Measurements from ENCODE around the gene PLA2G5. TPM values are rescaled to one million over a fixed set of nuclear protein-coding genes. Genes with fewer than 3 reads are reported as not detected.

The PLA2G5 gene
- total and polyA plus RNA-seq, 9 of the 15 experiments (the other 6 are each of a cell fraction or from before 2014, with no cell fraction given), result not detected

GRCh38 chr1:20107796-20108195, 37.8 kb downstream of the PLA2G5 start:
- DNase-seq (ENCODE audit: extremely low read depth in 1 of 4, low spot score in 3 of 4), result no peak
- H3K4me1 ChIP-seq (replicated peaks in 1 of 2; ENCODE audit: control insufficient read depth in 2 of 2, insufficient read depth in 2 of 2, low read length in 2 of 2), result no peaks in the 10 kb centered on the region; a peak in 1 of 5 replicates
- H3K79me2 ChIP-seq (ENCODE audit: control insufficient read depth, insufficient read depth, low read length), result no peaks in the 10 kb centered on the region
- H3K27ac ChIP-seq (ENCODE audit: extremely low read depth, low read depth, low read length), result no peak overlapping the region
- no peak overlapping the region for H3K4me2 ChIP-seq (ENCODE audit: insufficient read depth, low read length)
- in situ Hi-C loops (cut with MboI), result no loop called here
- intact Hi-C loops (cut with micrococcal nuclease), result no loop called here
- no peaks in the 10 kb centered on the region for H3K36me3 ChIP-seq (ENCODE audit: control insufficient read depth, insufficient read depth, low read length)
- FAIRE-seq, result no peak
- no peak overlapping the region for H3K4me3 ChIP-seq
- TF ChIP-seq DMBX1 (CRISPR knock-in tag; IDR thresholded peaks at IDR 0.05; ENCODE audit: borderline replicate concordance), result no peak
- no peak for TF ChIP-seq ZNF696 (CRISPR knock-in tag; conservative IDR thresholded peaks at IDR 0.05)
- TF ChIP-seq NR4A1 (CRISPR knock-in tag; IDR thresholded peaks at IDR 0.05), result no peak
- TF ChIP-seq NR4A1 (tag; IDR thresholded peaks at IDR 0.05), result peak; percentile 72
- TF ChIP-seq KHSRP (IDR thresholded peaks at IDR 0.05), result no peak
- TF ChIP-seq ZNF511 (CRISPR knock-in tag; IDR thresholded peaks at IDR 0.05), result no peak
- TF ChIP-seq ZNF444 (CRISPR knock-in tag; IDR thresholded peaks at IDR 0.05), result no peak
- H3K9me1 ChIP-seq (ENCODE audit: control insufficient read depth, insufficient read depth, low read length), result no peaks in the 10 kb centered on the region
- H3K9me3 ChIP-seq (replicated peaks; ENCODE audit: control insufficient read depth, insufficient read depth, low read depth, low read length), result no peaks in the 10 kb centered on the region
- BruUV-seq (replicated peaks), result no TSS peak
- WGBS (ENCODE audit: insufficient coverage, low coverage, missing lambda C conversion rate), result 0% methylated on average over 4 of the region's 4 CpGs
- no peak for ATAC-seq
- no peak overlapping the region for H2AFZ ChIP-seq (ENCODE audit: low read depth, low read length)
- H4K20me1 ChIP-seq (replicated peaks; ENCODE audit: control insufficient read depth, insufficient read depth, low read length), result peaks cover 3% of the 10 kb centered on the region; the same call in 1 of the 2 replicates
- CTCF ChIA-PET (ENCODE audit: low intra/inter-chr PET ratio), result no interaction called here
- H3K9ac ChIP-seq (ENCODE audit: insufficient read depth in 1 of 2, low read depth in 2 of 2, low read length in 2 of 2), result no peak overlapping the region
- POLR2A ChIA-PET, result no interaction called here
- H3K27me3 ChIP-seq (ENCODE audit: control insufficient read depth in 2 of 2, insufficient read depth in 2 of 2, low read length in 2 of 2), result peaks cover 7 to 30% of the 10 kb centered on the region in 2 experiments; a peak in 4 of 5 replicates

Data from K562 (cell line).